Lung (tissue), 12 donors: ENCODE data around the gene HMX3. TPM values are rescaled to one million over a fixed set of nuclear protein-coding genes. Genes with fewer than 3 reads are reported as not detected.
"Not testable (repeated sequence)": the region's sequence is repeated elsewhere in the genome, so short reads cannot be mapped to it uniquely, and the experiment has no call there.

Experiments used
- ATAC-seq: fragments of 200-7000 bp; cut with Tn5 transposase; one replicate; pipeline ENCODE4 v1.9.1; 2020; ENCODE audit warnings: moderate number of reproducible peaks; ENCODE audit not compliant: insufficient read depth, low FRiP score
- DNase-seq, 3 donors: peaks; one replicate each; pipeline ENCODE4 v3.0.0-alpha.2; 2013 to 2017
- H3K27ac ChIP-seq, 2 donors: one replicate each; pipeline ENCODE4 v1.5.1; 2013; ENCODE audit warnings: mild to moderate bottlenecking in 2 of 2, moderate library complexity in 2 of 2, control low read depth in 1 of 2, inconsistent platforms in 1 of 2, low read depth in 1 of 2, low read length in 1 of 2
- H3K27me3 ChIP-seq, 3 donors: one replicate each; pipeline ENCODE4 v1.5.1; 2013; ENCODE audit warnings: low read length in 2 of 3; ENCODE audit not compliant: control insufficient read depth in 3 of 3, insufficient read depth in 3 of 3
- H3K36me3 ChIP-seq, 4 donors: one replicate each; pipeline ENCODE4 v1.5.1; 2013; ENCODE audit warnings: low read length in 4 of 4, mild to moderate bottlenecking in 1 of 4, moderate library complexity in 1 of 4; ENCODE audit not compliant: control insufficient read depth in 4 of 4, insufficient read depth in 4 of 4
- H3K4me1 ChIP-seq, 5 donors: one replicate each; pipeline ENCODE4 v1.5.1; 2013; ENCODE audit warnings: low read length in 5 of 5, mild to moderate bottlenecking in 2 of 5, moderate library complexity in 1 of 5; ENCODE audit not compliant: control insufficient read depth in 5 of 5, insufficient read depth in 5 of 5
- H3K4me3 ChIP-seq: one replicate; pipeline ENCODE4 v1.5.1; 2013; ENCODE audit warnings: mild to moderate bottlenecking, control low read depth, moderate library complexity
- H3K9ac ChIP-seq, 2 donors: one replicate each; pipeline ENCODE4 v1.5.1; 2013; ENCODE audit warnings: low read length in 2 of 2, control low read depth in 1 of 2; ENCODE audit not compliant: insufficient read depth in 1 of 2
- H3K9me3 ChIP-seq, 4 donors: one replicate each; pipeline ENCODE4 v1.5.1; 2013; ENCODE audit warnings: low read length in 3 of 4, mild to moderate bottlenecking in 1 of 4, moderate library complexity in 1 of 4; ENCODE audit not compliant: control insufficient read depth in 4 of 4, insufficient read depth in 3 of 4
- CTCF ChIP-seq: IDR thresholded peaks from 2 replicates; pipeline ENCODE4 v1.5.1; 2012; ENCODE audit warnings: mild to moderate bottlenecking; ENCODE audit errors: control extremely low read depth, extremely low read depth
- WGBS, 2 donors: extraction: QIAGEN DNeasy Blood & Tissue Kit; methylation state at CpG; one replicate each; pipeline ENCODE4 v1.1.7; 2013; 5-methylcytosine and 5-hydroxymethylcytosine counted together
- polyA plus RNA-seq, 2 donors: library from polyadenylated mRNA; stranded (reverse); fragments of 200-250 nt; gene quantifications; one replicate each; pipeline ENCODE4 v1.2.1, GENCODE V29; 2013
- total RNA-seq, 2 donors: library from RNA; depleted of rRNA in 1 of 2; stranded (reverse); fragments of >200 nt in 1 of 2; gene quantifications; one replicate each; pipeline ENCODE4 v1.2.1, GENCODE V29; 2014 to 2021
- donor health status: control.
- donor health status: control.
- donor health status: Bipolar disorder and iron deficiency.
- donor health status: healthy.
- donor health status: DM: yes; HTN: yes; CAD: no.

HMX3 gene
- total and polyA plus RNA-seq, 4 donors, result not detected

GRCh38 chr10:123175389-123176387 is 39.9 kb downstream of the HMX3 start:
- no peaks in the 10 kb centered on the region for H3K4me1 ChIP-seq
- DNase-seq (no peak), ATAC-seq (no peak)
- no peaks in the 10 kb centered on the region for H3K27me3 ChIP-seq
- TF ChIP-seq CTCF, result no peak
- H3K36me3 ChIP-seq, result peaks cover 0 to 7% (median 3%) of the 10 kb centered on the region in 4 donors
- H3K27ac ChIP-seq, result no peak overlapping the region
- H3K9ac ChIP-seq, result no peak overlapping the region
- no peaks in the 10 kb centered on the region for H3K9me3 ChIP-seq
- whole genome bisulfite sequencing, 2 donors, result 86 to 90% methylated on average over 9 of the region's 9 CpGs
- no peak overlapping the region for H3K4me3 ChIP-seq

- not testable (repeated sequence) for DNase-seq, H3K9ac ChIP-seq, H3K27me3 ChIP-seq, ATAC-seq, H3K4me1 ChIP-seq, H3K4me3 ChIP-seq, H3K27ac ChIP-seq, H3K36me3 ChIP-seq, H3K9me3 ChIP-seq
- 89 to 99% methylated on average over 4 of the region's 4 CpGs for WGBS, 2 donors
Measured at GRCh38 chr10:123178390-123178789, 42.6 kb downstream of the HMX3 start.

GRCh38 chr10:123180101-123181090 is 44.6 kb downstream of the HMX3 start:
- ATAC-seq (no peak), DNase-seq (peak in 2 of 3 donors; percentile 11 to 47)
- H3K9me3 ChIP-seq, result peaks cover 0 to 6% (median 1%) of the 10 kb centered on the region in 4 donors

More at GRCh38 chr10:123180101-123181090, 44.6 kb downstream of the HMX3 start:
- Histone ChIP-seq H3K36me3 (peaks cover 0 to 5% (median 2%) of the 10 kb centered on the region in 4 donors), H3K4me3 (no peak overlapping the region), H3K27me3 (no peaks in the 10 kb centered on the region), H3K27ac (no peak overlapping the region), H3K9ac (no peak overlapping the region), H3K4me1 (no peaks in the 10 kb centered on the region)
- 74 to 87% methylated on average over 7 of the region's 7 CpGs for WGBS, 2 donors
- TF ChIP-seq CTCF, result no peak
